Measurements from ENCODE around the gene BANK1.

- TF ChIP-seq, protein P1, sequence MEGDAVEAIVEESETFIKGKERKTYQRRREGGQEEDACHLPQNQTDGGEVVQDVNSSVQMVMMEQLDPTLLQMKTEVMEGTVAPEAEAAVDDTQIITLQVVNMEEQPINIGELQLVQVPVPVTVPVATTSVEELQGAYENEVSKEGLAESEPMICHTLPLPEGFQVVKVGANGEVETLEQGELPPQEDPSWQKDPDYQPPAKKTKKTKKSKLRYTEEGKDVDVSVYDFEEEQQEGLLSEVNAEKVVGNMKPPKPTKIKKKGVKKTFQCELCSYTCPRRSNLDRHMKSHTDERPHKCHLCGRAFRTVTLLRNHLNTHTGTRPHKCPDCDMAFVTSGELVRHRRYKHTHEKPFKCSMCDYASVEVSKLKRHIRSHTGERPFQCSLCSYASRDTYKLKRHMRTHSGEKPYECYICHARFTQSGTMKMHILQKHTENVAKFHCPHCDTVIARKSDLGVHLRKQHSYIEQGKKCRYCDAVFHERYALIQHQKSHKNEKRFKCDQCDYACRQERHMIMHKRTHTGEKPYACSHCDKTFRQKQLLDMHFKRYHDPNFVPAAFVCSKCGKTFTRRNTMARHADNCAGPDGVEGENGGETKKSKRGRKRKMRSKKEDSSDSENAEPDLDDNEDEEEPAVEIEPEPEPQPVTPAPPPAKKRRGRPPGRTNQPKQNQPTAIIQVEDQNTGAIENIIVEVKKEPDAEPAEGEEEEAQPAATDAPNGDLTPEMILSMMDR (IDR thresholded peaks at IDR 0.05): no peak
- TF ChIP-seq POLR2A (IDR thresholded peaks at IDR 0.05): no peak
These were observed 265.3 kb downstream of the BANK1 start for GRCh38 chr4:102055805-102056204.
